ENCODE measurements around the gene CHRM5. TPM values are rescaled to one million over a fixed set of nuclear protein-coding genes. Genes with fewer than 3 reads are reported as not detected.

Gene CHRM5
- total and polyA plus RNA-seq, 2 donors (not counting 3 experiments of a cell fraction or from before 2014, with no cell fraction given), result 0.03 TPM; not detected in 1

- DNase-seq (ENCODE audit: low read depth, low spot score) (peak; percentile 37), FAIRE-seq (peak; percentile 38)
- TF ChIP-seq MYC (IDR thresholded peaks at IDR 0.05; ENCODE audit: low read depth, low read length) (no peak), MAX (IDR thresholded peaks at IDR 0.05; ENCODE audit: insufficient read depth, insufficient read length) (no peak), POLR2A (IDR thresholded peaks at IDR 0.05; ENCODE audit: low read depth, low read length) (no peak), GATA2 (IDR thresholded peaks at IDR 0.05; ENCODE audit: insufficient read depth, insufficient read length, low read depth, low read length) (no peak), POLR2AphosphoS5 (IDR thresholded peaks at IDR 0.05; ENCODE audit: insufficient read depth, low read depth, low read length) (no peak), JUN (IDR thresholded peaks at IDR 0.05; ENCODE audit: borderline replicate concordance, insufficient read depth, insufficient read length, low read depth) (no peak), FOS (IDR thresholded peaks at IDR 0.05; ENCODE audit: borderline replicate concordance, insufficient read depth, low read length) (no peak), EZH2 (IDR thresholded peaks at IDR 0.05; ENCODE audit: borderline replicate concordance, low read depth, low read length, severe bottlenecking) (no peak), CTCF (IDR thresholded peaks at IDR 0.05; ENCODE audit: extremely low read depth in 1 of 2, insufficient read depth in 1 of 2, low read depth in 1 of 2, low read length in 2 of 2) (no peak)
- Histone ChIP-seq H3K4me1 (ENCODE audit: control insufficient read depth, extremely low read depth, insufficient read depth, low read length) (peaks cover 13% of the 10 kb centered on the region), H3K9me3 (replicated peaks; ENCODE audit: control insufficient read depth, insufficient read depth, low read length) (no peaks in the 10 kb centered on the region), H2AFZ (ENCODE audit: low read depth, low read length) (peak within 1 kb of the TSS; percentile 82), H3K9me1 (replicated peaks; ENCODE audit: control insufficient read depth, extremely low read depth, insufficient read depth, low read length) (no peaks in the 10 kb centered on the region), H3K79me2 (ENCODE audit: control insufficient read depth, insufficient read depth, low read length) (peaks cover 12% of the 10 kb centered on the region), H3K27me3 (ENCODE audit: control insufficient read depth in 2 of 2, insufficient read depth in 2 of 2, low read length in 2 of 2) (no peaks in the 10 kb centered on the region), H3K9ac (replicated peaks; ENCODE audit: extremely low read depth, insufficient read depth, low read length) (peak within 1 kb of the TSS; percentile 67), H4K20me1 (replicated peaks; ENCODE audit: control insufficient read depth, extremely low read depth, insufficient read depth, low read length) (no peaks in the 10 kb centered on the region), H3K4me3 (replicated peaks in 1 of 3; ENCODE audit: insufficient read depth in 1 of 3, low read depth in 1 of 3, low read length in 3 of 3) (peak within 1 kb of the TSS; percentile 79 to 99 (median 95)), H3K4me2 (ENCODE audit: insufficient read depth, low read length) (peak within 1 kb of the TSS; percentile 97), H3K27ac (ENCODE audit: insufficient read depth, low read depth, low read length) (peak within 1 kb of the TSS; percentile 83), H3K36me3 (ENCODE audit: control insufficient read depth in 2 of 2, extremely low read depth in 1 of 2, insufficient read depth in 2 of 2, low read length in 2 of 2) (no peaks in the 10 kb centered on the region)
- intact Hi-C loops (cut with micrococcal nuclease), result loop anchor here (5.0 kb wide), 1 partner anchor 37 kb away; no protein-coding TSS in a partner anchor
- dilution Hi-C loops (cut with MboI; ENCODE audit: extremely low pct_ligation_motif_present, low sequenced_read_pairs), result no loop called here
- TSS peak; percentile 49 for BruUV-seq (replicated peaks)
- ChIA-PET CTCF (interaction anchor here (1.3 to 1.6 kb wide), 2 partner anchors 22 to 75 kb away, joined by 3 to 5 read pairs; no protein-coding TSS in a partner anchor), POLR2A (no interaction called here)
Observed at GRCh38 chr15:34038871-34039789, 70.8 kb downstream of the CHRM5 start, which contains the start of gene AVEN. Gene AVEN, minus strand, starts transcription at chr15:34039204. Its CDS starts 158 bp downstream, at chr15:34039046.

All from endothelial cell of umbilical vein (primary cell).